22Rv1 (cell line): ENCODE results near the gene AKT3.

Experiments
- ZFX ChIP-seq: fragments of 450-650 bp; IDR thresholded peaks from 2 replicates; pipeline ENCODE4 v1.6.1; 2017; ENCODE audit warnings: antibody characterized with exemption, borderline replicate concordance
- TF ChIP-seq, protein P1 (sequence below): fragments of 450-650 bp; IDR thresholded peaks from 2 replicates; pipeline ENCODE4 v1.5.1; 2017; ENCODE audit warnings: mild to moderate bottlenecking

DNA sequence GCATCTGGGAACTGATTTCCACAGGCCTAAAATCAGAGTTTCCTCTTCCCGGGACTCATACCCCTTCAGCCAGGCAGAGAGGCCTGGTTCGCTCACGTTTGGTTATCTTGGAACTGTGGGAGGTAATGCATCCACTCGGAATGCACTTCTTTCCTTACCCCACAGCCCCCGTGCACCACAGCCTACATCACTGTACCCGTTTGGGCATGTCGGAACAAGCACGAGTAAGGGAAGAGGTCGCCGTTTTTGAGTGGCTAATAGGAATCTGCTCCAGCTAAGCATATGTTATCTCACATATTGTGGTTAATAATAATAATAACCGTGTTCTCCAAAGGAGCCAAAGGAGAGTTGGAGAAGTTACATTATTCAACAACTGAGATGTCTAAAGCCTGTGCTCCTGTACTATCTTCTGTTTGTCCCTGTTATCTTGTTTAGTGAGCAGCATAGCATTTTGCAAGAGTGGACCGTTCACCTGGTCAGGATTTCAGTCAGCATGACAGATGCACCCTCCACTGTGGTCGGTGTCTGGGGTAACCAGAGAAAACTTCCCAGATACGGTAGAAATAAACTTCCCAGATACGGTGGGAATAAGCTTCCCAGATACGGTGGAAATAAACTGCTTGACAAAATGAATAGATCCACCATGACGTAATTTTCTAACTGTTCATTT is 395.6 kb downstream of the AKT3 start:
- TF ChIP-seq, protein P1, sequence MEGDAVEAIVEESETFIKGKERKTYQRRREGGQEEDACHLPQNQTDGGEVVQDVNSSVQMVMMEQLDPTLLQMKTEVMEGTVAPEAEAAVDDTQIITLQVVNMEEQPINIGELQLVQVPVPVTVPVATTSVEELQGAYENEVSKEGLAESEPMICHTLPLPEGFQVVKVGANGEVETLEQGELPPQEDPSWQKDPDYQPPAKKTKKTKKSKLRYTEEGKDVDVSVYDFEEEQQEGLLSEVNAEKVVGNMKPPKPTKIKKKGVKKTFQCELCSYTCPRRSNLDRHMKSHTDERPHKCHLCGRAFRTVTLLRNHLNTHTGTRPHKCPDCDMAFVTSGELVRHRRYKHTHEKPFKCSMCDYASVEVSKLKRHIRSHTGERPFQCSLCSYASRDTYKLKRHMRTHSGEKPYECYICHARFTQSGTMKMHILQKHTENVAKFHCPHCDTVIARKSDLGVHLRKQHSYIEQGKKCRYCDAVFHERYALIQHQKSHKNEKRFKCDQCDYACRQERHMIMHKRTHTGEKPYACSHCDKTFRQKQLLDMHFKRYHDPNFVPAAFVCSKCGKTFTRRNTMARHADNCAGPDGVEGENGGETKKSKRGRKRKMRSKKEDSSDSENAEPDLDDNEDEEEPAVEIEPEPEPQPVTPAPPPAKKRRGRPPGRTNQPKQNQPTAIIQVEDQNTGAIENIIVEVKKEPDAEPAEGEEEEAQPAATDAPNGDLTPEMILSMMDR: no peak
- no peak for TF ChIP-seq ZFX
